H1 (cell line): Measurements from ENCODE around the gene SESN3. TPM values are rescaled to one million over a fixed set of nuclear protein-coding genes. Genes with fewer than 3 reads are reported as not detected.

Experiments used
- CHD7 ChIP-seq: fragments of 300-600 bp; sonication (generic); IDR thresholded peaks from 2 replicates; pipeline ENCODE4 v1.7.1; 2012; ENCODE audit warnings: low read length, moderate library complexity, mild to moderate bottlenecking, inconsistent platforms; ENCODE audit not compliant: insufficient replicate concordance
- FOSL1 ChIP-seq: IDR thresholded peaks from 2 replicates; pipeline ENCODE4 v1.6.1; 2011; ENCODE audit warnings: mild to moderate bottlenecking, low read depth, low read length, moderate library complexity; ENCODE audit not compliant: insufficient read depth
- JUND ChIP-seq: IDR thresholded peaks from 2 replicates; pipeline ENCODE4 v1.6.1; 2011; ENCODE audit warnings: mild to moderate bottlenecking, improper control_type of control experiment, low read length
- NANOG ChIP-seq: IDR thresholded peaks from 2 replicates; pipeline ENCODE4 v1.6.1; 2011; ENCODE audit warnings: low read length, low read depth, mild to moderate bottlenecking, inconsistent platforms; ENCODE audit not compliant: insufficient read depth, poor library complexity, severe bottlenecking
- TCF12 ChIP-seq: IDR thresholded peaks from 2 replicates; pipeline ENCODE4 v1.6.1; 2011; ENCODE audit warnings: low read depth, mild to moderate bottlenecking, low read length
- polyA plus RNA-seq, 7 experiments: library from polyadenylated mRNA; depleted of rRNA in 3 of 7; stranded (reverse) in 5 of 7; unstranded in 2 of 7; fragments of >200 nt in 5 of 7; fragments of 200-250 nt in 2 of 7; gene quantifications; 1 replicate in 5 of 7; 2 replicates in 1 of 7; 4 replicates in 1 of 7; pipeline versions ENCODE4 v1.2.1 to v1.2.3, GENCODE V29; 2011 to 2013; ENCODE audit warnings: missing spikeins in 2 of 7, mixed read lengths in 2 of 7
- total RNA-seq: library from RNA; stranded (reverse); fragmentation: NEBNext Ultra II Directional; extraction: Animal tissue kit (Norgen Biotek cat#: 25700); gene quantifications from 2 replicates; pipeline ENCODE4 v1.2.1, GENCODE V29; 2021

The SESN3 gene
- total and polyA plus RNA-seq, 2 of the 8 experiments (the other 6 are each of a cell fraction or from before 2014, with no cell fraction given), result 10.2 to 31.1 TPM

GRCh38 chr11:95144313-95145235 lies 86.4 kb downstream of the SESN3 start (continued):
- no peak for TF ChIP-seq CHD7
- TF ChIP-seq NANOG, result no peak
- no peak for TF ChIP-seq FOSL1
- TF ChIP-seq TCF12, result no peak
- no peak for TF ChIP-seq JUND
